GM12801 (cell line): Measurements from ENCODE around the gene SLC15A4.

Experiments used
- CTCF ChIP-seq: IDR thresholded peaks from one replicate; pipeline ENCODE4 v1.5.1; 2011; ENCODE audit warnings: control low read depth; ENCODE audit not compliant: insufficient read length; ENCODE audit errors: extremely low read depth

The SLC15A4 gene

GRCh38 chr12:128859311-128859710 lies 35.6 kb upstream of the SLC15A4 start:
- TF ChIP-seq CTCF: no peak

GRCh38 chr12:128857133-128857763 lies 33.5 kb upstream of the SLC15A4 start:
- TF ChIP-seq CTCF: no peak

- no peak for TF ChIP-seq CTCF
Observed at GRCh38 chr12:128856791-128857078, 33.0 kb upstream of the SLC15A4 start.

- no peak for TF ChIP-seq CTCF
Observed at GRCh38 chr12:128856035-128856790, 32.5 kb upstream of the SLC15A4 start.

- no peak for TF ChIP-seq CTCF
Observed at GRCh38 chr12:128853600-128854197, 29.9 kb upstream of the SLC15A4 start.

GRCh38 chr12:128852885-128853599 lies 29.3 kb upstream of the SLC15A4 start, which contains the start of gene GLT1D1:
Gene GLT1D1, plus strand, starts transcription at chr12:128853478. Its CDS starts 104 bp downstream, at chr12:128853582.
- no peak for TF ChIP-seq CTCF

GRCh38 chr12:128852026-128852698 lies 28.4 kb upstream of the SLC15A4 start:
- no peak for TF ChIP-seq CTCF
